HCT116 (cell line): Measurements from ENCODE around the gene ATF7. TPM values are rescaled to one million over a fixed set of nuclear protein-coding genes. Genes with fewer than 3 reads are reported as not detected.

ENCODE experiments used
- ATAC-seq: fragments of 200-7000 bp; cut with Tn5 transposase; 2 replicates; pipeline ENCODE4 v1.9.1; 2020; ENCODE audit warnings: mild to moderate bottlenecking, moderate library complexity
- BruUV-seq: library from RNA; stranded (reverse); fragments of 400-500 nt; replicated peaks from 2 replicates; lab custom pipeline; 2021; lab: Mats Ljungman, UMichigan
- CTCF ChIA-PET: fragments of 300-600 bp; sonication (Branson Sonifier 250); formaldehyde crosslinking; loops from one replicate; lab custom pipeline; 2021; ENCODE audit warnings: antibody characterized with exemption; lab: Charles Lee
- POLR2A ChIA-PET: fragments of 300-600, 350-600 bp; sonication (Branson Sonifier 250); formaldehyde crosslinking; loops from one replicate; lab custom pipeline; 2021; ENCODE audit warnings: antibody characterized with exemption; lab: Charles Lee
- RAD21 ChIA-PET, 2 experiments: fragments of 300-600 bp; sonication (Branson Sonifier 250); formaldehyde crosslinking; loops; one replicate each; lab custom pipeline; 2023; ENCODE audit warnings: low total read pairs in 2 of 2; ENCODE audit not compliant: uncharacterized antibody in 2 of 2, unreplicated experiment in 2 of 2, low non-redundant PET in 1 of 2; lab: Charles Lee
- DNase-seq: peaks from one replicate; pipeline ENCODE4 v3.0.0-alpha.2; 2010; ENCODE audit warnings: low read depth, low spot score
- H2AFZ ChIP-seq: fragments of 200-600 bp; shearing (Covaris generic), sonication (generic); 2 replicates; pipeline ENCODE4 v1.6.1; 2017; ENCODE audit warnings: low read depth, mixed run types, mixed read lengths, antibody characterized with exemption, low read length; ENCODE audit not compliant: poor library complexity, severe bottlenecking
- H3K27ac ChIP-seq: 2 replicates; pipeline ENCODE4 v1.5.1; 2012; ENCODE audit warnings: low read depth, low read length
- H3K27me3 ChIP-seq: fragments of 200-600 bp; sonication (generic); 2 replicates; pipeline ENCODE4 v1.6.1; 2016; ENCODE audit warnings: mixed run types, low read length, mixed read lengths; ENCODE audit not compliant: insufficient read depth
- H3K36me3 ChIP-seq, 2 experiments: fragments of 200-500 bp in 1 of 2; fragments of 200-600 bp in 1 of 2; sonication (Bioruptor generic) in 1 of 2; sonication (generic) in 1 of 2; 2 replicates each; pipeline versions ENCODE4 v1.5.1 to v1.6.1; 2014 to 2016; ENCODE audit warnings: low read length in 2 of 2, inconsistent platforms in 1 of 2, mixed read lengths in 1 of 2, mixed run types in 1 of 2; ENCODE audit not compliant: insufficient read depth in 2 of 2, control insufficient read depth in 1 of 2
- H3K4me1 ChIP-seq, 2 experiments: fragments of 200-600 bp in 1 of 2; sonication (generic) in 1 of 2; 2 replicates each; pipeline versions ENCODE4 v1.5.1 to v1.6.1; 2012 to 2017; ENCODE audit warnings: low read length in 2 of 2, inconsistent platforms in 1 of 2, mild to moderate bottlenecking in 1 of 2, mixed read lengths in 1 of 2, mixed run types in 1 of 2, moderate library complexity in 1 of 2; ENCODE audit not compliant: insufficient read depth in 2 of 2, control insufficient read depth in 1 of 2
- H3K4me2 ChIP-seq: fragments of 200-600 bp; sonication (generic); 2 replicates; pipeline ENCODE4 v1.6.1; 2017; ENCODE audit warnings: mixed run types, low read length, mixed read lengths
- H3K4me3 ChIP-seq, 2 experiments: fragments of 200-600 bp in 1 of 2; sonication (generic) in 1 of 2; replicated peaks in 1 of 2; 2 replicates each; pipeline ENCODE4 v1.5.1; 2011 to 2016; ENCODE audit warnings: low read length in 2 of 2, control low read depth in 1 of 2, low read depth in 1 of 2, mild to moderate bottlenecking in 1 of 2, mixed read lengths in 1 of 2, mixed run types in 1 of 2
- H3K79me2 ChIP-seq: fragments of 200-600 bp; sonication (generic); 2 replicates; pipeline ENCODE4 v1.6.1; 2017; ENCODE audit warnings: mild to moderate bottlenecking, mixed run types, low read length, moderate library complexity, mixed read lengths; ENCODE audit not compliant: insufficient read depth
- H3K9ac ChIP-seq: fragments of 200-600 bp; sonication (generic); 2 replicates; pipeline ENCODE4 v1.6.1; 2016; ENCODE audit warnings: low read length, mixed read lengths
- H3K9me2 ChIP-seq: fragments of 200-600 bp; sonication (generic), shearing (Covaris generic); 2 replicates; pipeline ENCODE4 v1.6.1; 2017; ENCODE audit warnings: mixed run types, mild to moderate bottlenecking, moderate library complexity; ENCODE audit not compliant: insufficient read depth
- H3K9me3 ChIP-seq, 2 experiments: fragments of 200-500 bp in 1 of 2; fragments of 200-600 bp in 1 of 2; sonication (Bioruptor generic) in 1 of 2; sonication (generic) in 1 of 2; 2 replicates each; pipeline ENCODE4 v1.6.1; 2014 to 2017; ENCODE audit warnings: low read length in 2 of 2, mixed read lengths in 2 of 2, inconsistent platforms in 1 of 2, low read depth in 1 of 2, mild to moderate bottlenecking in 1 of 2, mixed run types in 1 of 2, moderate library complexity in 1 of 2; ENCODE audit not compliant: control insufficient read depth in 1 of 2, insufficient read depth in 1 of 2
- H4K20me1 ChIP-seq: fragments of 200-600 bp; sonication (generic), shearing (Covaris generic); 2 replicates; pipeline ENCODE4 v1.6.1; 2017; ENCODE audit warnings: mixed run types, mild to moderate bottlenecking, moderate library complexity; ENCODE audit not compliant: insufficient read depth
- ATF3 ChIP-seq: IDR thresholded peaks from 2 replicates; pipeline ENCODE4 v1.6.1; 2012
- CBX3 ChIP-seq: IDR thresholded peaks from 2 replicates; pipeline ENCODE4 v1.6.1; 2012; ENCODE audit warnings: low read depth
- CEBPB ChIP-seq: IDR thresholded peaks from 2 replicates; pipeline ENCODE4 v1.6.1; 2012; ENCODE audit warnings: low read depth
- CTCF ChIP-seq, 3 experiments: fragments of 200-600 bp in 1 of 3; sonication (generic) in 1 of 3; IDR thresholded peaks in 2 of 3; conservative IDR thresholded peaks in 1 of 3; 2 replicates each; pipeline ENCODE4 v1.5.1; 2012 to 2017; ENCODE audit warnings: low read depth in 2 of 3, low read length in 2 of 3, antibody characterized with exemption in 1 of 3, borderline replicate concordance in 1 of 3, control low read depth in 1 of 3, mild to moderate bottlenecking in 1 of 3, mixed read lengths in 1 of 3, mixed run types in 1 of 3, moderate library complexity in 1 of 3; ENCODE audit not compliant: insufficient read depth in 1 of 3
- EZH2phosphoT487 ChIP-seq: fragments of 200-600 bp; IDR thresholded peaks from 2 replicates; pipeline ENCODE4 v1.6.1; 2018; ENCODE audit warnings: antibody characterized with exemption, borderline replicate concordance
- FOSL1 ChIP-seq: IDR thresholded peaks from 2 replicates; pipeline ENCODE4 v1.6.1; 2012; ENCODE audit warnings: low read depth
- JUND ChIP-seq: IDR thresholded peaks from 2 replicates; pipeline ENCODE4 v1.6.1; 2012
- MAX ChIP-seq: IDR thresholded peaks from 2 replicates; pipeline ENCODE4 v1.6.1; 2012
- RAD21 ChIP-seq: IDR thresholded peaks from 2 replicates; pipeline ENCODE4 v1.6.1; 2012; ENCODE audit warnings: low read depth, mild to moderate bottlenecking
- SIN3A ChIP-seq: IDR thresholded peaks from 2 replicates; pipeline ENCODE4 v1.6.1; 2012; ENCODE audit warnings: low read depth
- SP1 ChIP-seq: IDR thresholded peaks from 2 replicates; pipeline ENCODE4 v1.6.1; 2012; ENCODE audit warnings: low read depth
- SRF ChIP-seq: IDR thresholded peaks from 2 replicates; pipeline ENCODE4 v1.6.1; 2012; ENCODE audit warnings: low read depth
- TCF7L2 ChIP-seq: IDR thresholded peaks from 2 replicates; pipeline ENCODE4 v1.7.0; 2011; ENCODE audit warnings: borderline replicate concordance, inconsistent platforms; ENCODE audit not compliant: insufficient read depth, insufficient read length; ENCODE audit errors: extremely low read depth
- YY1 ChIP-seq: IDR thresholded peaks from 2 replicates; pipeline ENCODE4 v1.6.1; 2011; ENCODE audit warnings: low read length, low read depth, moderate library complexity, mild to moderate bottlenecking; ENCODE audit not compliant: insufficient replicate concordance; ENCODE audit errors: extremely low read depth
- ZBTB33 ChIP-seq: IDR thresholded peaks from 2 replicates; pipeline ENCODE4 v1.6.1; 2011; ENCODE audit warnings: mild to moderate bottlenecking, low read length, moderate library complexity; ENCODE audit not compliant: insufficient replicate concordance; ENCODE audit errors: extremely low read depth
- ZNF274 ChIP-seq: fragments of 200-500 bp; sonication (Bioruptor generic); IDR thresholded peaks from 2 replicates; pipeline ENCODE4 v1.6.1; 2014; ENCODE audit warnings: mild to moderate bottlenecking, low read depth, low read length, inconsistent platforms
- intact Hi-C: fragments of 100-400 bp; cut with micrococcal nuclease; formaldehyde crosslinking; loops from 2 replicates; pipeline ENCODE4 v1.10.0; 2022
- total RNA-seq: library from RNA; stranded (reverse); gene quantifications from one replicate; pipeline ENCODE4 v1.2.1, GENCODE V29; 2021; ENCODE audit not compliant: unreplicated experiment

Gene ATF7
- total RNA-seq, 1 experiment from 2014 or later: 24.0 TPM

GRCh38 chr12:53523131-53523530, 103.1 kb downstream of the ATF7 start:
- no peak overlapping the region for H3K9ac ChIP-seq
- H4K20me1 ChIP-seq: no peaks in the 10 kb centered on the region
- POLR2A ChIA-PET: no interaction called here
- no peaks in the 10 kb centered on the region for H3K79me2 ChIP-seq
- TF ChIP-seq EZH2phosphoT487 (no peak), CTCF (IDR thresholded peaks at IDR 0.05 in 2 of 3, conservative IDR thresholded peaks at IDR 0.05 in 1 of 3; ENCODE audit: borderline replicate concordance in 1 of 3, insufficient read depth in 1 of 3, low read depth in 2 of 3, low read length in 2 of 3) (no peak), ZBTB33 (no peak), CEBPB (no peak), RAD21 (no peak), JUND (no peak), YY1 (no peak), CBX3 (no peak), FOSL1 (no peak), SIN3A (no peak), SP1 (no peak), TCF7L2 (no peak), ZNF274 (no peak), MAX (no peak), ATF3 (no peak), SRF (no peak)
- BruUV-seq: no TSS peak
- H3K27ac ChIP-seq: no peak overlapping the region
- peaks cover 2 to 19% of the 10 kb centered on the region in 2 experiments for H3K36me3 ChIP-seq
- ATAC-seq (no peak), DNase-seq (no peak)
- no peaks in the 10 kb centered on the region for H3K9me2 ChIP-seq
- H2AFZ ChIP-seq: no peak overlapping the region
- no peak overlapping the region for H3K4me2 ChIP-seq
- no peaks in the 10 kb centered on the region for H3K27me3 ChIP-seq
- H3K9me3 ChIP-seq: no peaks in the 10 kb centered on the region
- no peaks in the 10 kb centered on the region for H3K4me1 ChIP-seq
- RAD21 ChIA-PET: no interaction called here
- CTCF ChIA-PET: no interaction called here
- intact Hi-C loops: no loop called here
- no peak overlapping the region for H3K4me3 ChIP-seq
